ENCODE measurements around the gene NEURL1.

The NEURL1 gene

DNA sequence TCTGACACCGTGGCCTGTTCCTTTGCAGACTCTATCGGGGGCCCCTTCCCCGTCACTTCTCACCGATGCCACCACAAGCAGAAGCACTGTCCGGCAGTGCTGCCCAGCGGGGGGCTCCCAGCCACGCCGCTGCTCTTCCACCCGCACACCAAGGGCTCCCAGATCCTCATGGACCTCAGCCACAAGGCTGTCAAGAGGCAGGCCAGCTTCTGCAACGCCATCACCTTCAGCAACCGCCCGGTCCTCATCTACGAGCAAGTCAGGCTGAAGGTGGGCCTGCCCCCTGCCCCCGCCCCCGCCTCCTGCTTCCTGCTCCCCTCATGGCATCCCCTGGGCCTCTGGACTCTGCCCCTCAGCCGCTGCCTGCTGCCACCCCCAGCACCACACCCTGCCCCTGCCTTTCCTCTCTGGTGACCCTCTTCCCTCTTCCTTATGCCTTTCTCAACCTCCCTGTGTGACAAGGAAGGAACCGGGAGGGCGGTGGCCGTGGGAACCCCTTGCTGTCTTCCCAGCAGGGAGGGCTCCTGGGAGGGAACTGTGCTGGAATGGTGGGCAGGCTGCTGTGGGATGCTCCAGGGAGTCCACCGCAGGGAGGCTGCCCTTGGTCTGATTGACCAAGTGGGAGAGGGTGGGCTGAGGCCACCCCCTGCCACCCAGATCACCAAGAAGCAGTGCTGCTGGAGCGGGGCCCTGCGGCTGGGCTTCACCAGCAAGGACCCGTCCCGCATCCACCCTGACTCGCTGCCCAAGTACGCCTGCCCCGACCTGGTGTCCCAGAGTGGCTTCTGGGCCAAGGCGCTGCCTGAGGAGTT lies 77.5 kb downstream of the NEURL1 start:
- no peak for DNase-seq

GRCh38 chr10:103571656-103571975 lies 78.1 kb downstream of the NEURL1 start:
- no peak for DNase-seq

DNA sequence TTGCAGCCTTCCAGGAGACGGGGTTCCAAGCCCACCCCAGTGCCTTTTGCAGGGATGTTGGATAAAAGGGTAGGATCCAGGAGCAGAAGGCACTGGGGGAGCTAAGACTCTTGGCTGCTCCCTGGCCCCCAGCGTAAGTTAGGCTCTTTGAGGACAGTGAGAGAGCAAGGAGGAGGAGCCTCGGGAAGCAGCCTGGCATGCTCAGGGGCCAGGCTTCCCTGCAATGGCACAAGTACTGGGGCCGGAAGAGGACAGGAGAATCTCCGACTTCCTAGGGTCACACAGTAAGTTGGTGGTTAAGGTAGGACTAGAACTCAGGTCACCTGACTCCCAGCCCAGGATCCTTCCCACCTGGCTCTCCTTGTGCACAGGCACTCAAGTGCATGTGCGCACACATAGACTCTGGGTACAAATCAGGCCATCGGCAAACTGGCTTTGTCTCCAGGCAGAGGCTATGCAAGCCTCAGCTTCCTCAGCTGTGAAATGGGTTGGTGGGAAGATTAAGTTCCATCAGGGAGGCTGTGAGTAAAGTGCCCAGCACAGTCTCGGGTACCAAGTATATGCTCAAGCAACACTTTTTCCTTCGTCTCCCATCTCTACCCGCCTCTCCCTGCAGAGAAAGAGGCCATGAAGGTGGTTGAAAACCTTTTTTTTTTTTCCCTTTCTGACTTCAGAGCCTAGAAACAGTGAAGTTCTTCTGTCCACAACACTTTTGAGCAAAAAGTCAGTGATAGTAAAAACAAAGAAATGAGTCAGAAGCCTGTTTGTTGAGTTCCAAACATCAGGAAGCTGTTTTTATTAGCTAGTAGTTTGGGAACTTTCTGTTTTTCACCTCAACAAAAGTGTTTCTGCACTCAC lies 79.1 kb downstream of the NEURL1 start:
- no peak for DNase-seq

GRCh38 chr10:103573205-103573487 lies 79.6 kb downstream of the NEURL1 start:
- DNase-seq = no peak

DNA sequence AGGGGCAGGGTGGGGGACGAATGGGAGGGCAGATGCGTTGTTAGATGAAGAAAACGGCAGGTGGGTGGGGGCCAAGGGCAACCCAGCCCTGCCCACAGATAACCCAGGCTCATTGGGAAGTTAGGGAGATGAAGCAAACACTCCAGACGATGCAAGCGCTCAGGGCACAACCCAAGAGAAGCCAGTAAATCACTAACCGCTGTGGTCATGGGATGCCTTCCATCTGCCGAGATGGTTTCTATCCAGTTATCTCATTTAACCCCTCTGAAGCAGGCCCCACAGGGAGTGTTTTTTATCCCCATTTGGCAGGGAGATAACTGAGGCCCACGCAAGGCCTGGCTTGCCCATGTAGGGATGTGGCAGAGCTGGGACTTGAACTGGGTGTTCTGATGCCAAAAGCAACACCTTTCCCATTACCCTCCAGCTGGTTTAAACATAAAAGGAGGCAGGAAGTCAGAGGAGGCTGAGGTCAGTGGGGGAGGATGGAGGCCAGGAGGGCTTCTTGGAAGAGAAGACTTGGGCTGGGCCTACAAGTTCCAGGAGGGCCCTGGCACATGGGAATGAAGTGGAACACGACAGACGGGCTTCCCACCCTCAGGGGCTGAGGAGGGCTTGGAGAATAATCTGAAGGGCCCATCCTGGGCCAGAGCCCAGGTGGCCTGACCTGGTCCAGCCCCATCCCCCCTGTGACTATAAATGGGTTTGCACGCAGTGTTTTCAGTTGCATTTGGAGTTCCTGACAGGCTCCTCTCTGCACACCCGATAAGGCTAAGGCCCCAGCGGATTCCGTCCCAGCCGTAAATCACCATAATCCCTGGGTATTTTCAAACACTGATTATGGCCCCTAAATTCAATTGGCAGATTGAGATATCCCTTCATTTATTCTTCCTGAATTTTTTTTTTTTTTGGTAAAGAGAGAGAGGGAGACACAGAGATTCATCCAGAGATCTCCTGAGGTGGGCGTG lies 80.9 kb downstream of the NEURL1 start:
- no peak for DNase-seq

GRCh38 chr10:103575416-103576075 lies 82.0 kb downstream of the NEURL1 start:
- DNase-seq = no peak

- no peak for DNase-seq
These were observed 82.6 kb downstream of the NEURL1 start for GRCh38 chr10:103576076-103576471.

DNA sequence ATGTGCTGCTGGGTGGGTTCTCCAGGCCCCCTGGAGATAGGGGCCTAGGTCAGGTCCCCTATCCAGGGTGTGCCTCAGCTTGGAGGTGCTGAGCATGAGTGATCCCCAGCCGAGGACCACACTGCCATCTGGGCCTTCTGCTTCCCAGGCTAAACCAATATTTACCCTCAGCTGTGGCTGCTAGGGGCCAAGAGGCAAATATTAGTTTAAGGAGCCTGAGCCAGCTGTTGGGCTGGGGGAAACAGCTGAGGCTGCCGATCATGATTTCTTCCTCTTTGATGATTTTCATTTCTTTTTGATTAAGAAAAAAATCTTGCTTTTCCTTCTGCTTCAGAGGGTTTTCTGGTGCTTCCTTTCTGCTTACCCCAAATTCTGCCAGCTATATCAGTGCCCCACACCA lies 83.4 kb downstream of the NEURL1 start:
- no peak for DNase-seq

DNA sequence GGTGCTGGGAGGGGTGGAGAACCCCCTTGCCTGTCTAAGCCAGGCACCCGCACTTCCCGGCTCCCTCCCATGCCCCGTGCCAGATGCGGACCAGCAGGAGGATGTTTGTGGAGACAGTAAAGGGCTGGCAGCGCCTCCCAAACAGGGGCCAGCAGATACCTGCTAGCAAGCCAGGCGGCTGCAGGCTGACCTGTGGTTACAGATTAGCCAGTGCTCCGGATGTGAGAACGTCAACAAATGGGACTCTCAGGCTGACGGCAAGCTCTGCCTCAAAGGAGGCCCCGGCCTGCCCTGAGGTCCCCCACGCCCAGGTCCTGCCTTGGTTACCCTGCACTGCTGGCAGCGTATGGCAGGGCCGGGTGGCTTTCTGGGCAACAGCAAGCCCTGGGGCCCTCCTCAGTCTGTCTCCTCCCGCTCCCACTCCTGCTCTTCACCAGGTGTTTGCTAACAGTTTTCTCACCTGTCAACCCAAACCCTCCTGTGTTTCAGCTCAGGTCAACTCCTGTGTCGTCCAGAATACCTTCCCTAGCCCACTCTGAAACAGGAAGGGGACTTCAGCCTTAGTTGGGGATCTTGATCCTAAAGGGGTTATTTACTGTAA lies 85.4 kb downstream of the NEURL1 start:
- no peak for DNase-seq

- DNase-seq = no peak
These were observed 86.5 kb downstream of the NEURL1 start for GRCh38 chr10:103580011-103580410.

DNA sequence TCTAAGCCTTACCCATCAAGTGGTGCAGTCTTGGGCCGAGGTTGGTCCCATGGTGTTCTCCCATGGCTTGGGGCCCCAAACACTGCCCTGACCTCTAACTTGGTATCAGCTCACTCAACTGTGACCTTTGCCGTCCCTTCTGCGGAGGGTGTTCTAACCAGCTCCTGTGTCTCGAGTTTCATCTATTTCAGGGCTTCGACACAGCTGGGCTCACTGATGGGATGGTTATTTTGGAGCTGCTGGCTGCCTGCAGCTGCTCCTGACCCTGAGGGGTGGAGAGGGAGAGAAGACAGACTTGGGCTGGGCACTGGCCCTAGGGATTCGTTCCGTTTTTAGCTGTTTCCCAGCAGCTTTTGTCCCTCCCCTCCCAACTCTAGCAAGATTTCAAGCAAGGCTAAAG lies 86.9 kb downstream of the NEURL1 start:
- no peak for DNase-seq

- DNase-seq = no peak
These were observed 88.0 kb downstream of the NEURL1 start for GRCh38 chr10:103581499-103581898.

DNA sequence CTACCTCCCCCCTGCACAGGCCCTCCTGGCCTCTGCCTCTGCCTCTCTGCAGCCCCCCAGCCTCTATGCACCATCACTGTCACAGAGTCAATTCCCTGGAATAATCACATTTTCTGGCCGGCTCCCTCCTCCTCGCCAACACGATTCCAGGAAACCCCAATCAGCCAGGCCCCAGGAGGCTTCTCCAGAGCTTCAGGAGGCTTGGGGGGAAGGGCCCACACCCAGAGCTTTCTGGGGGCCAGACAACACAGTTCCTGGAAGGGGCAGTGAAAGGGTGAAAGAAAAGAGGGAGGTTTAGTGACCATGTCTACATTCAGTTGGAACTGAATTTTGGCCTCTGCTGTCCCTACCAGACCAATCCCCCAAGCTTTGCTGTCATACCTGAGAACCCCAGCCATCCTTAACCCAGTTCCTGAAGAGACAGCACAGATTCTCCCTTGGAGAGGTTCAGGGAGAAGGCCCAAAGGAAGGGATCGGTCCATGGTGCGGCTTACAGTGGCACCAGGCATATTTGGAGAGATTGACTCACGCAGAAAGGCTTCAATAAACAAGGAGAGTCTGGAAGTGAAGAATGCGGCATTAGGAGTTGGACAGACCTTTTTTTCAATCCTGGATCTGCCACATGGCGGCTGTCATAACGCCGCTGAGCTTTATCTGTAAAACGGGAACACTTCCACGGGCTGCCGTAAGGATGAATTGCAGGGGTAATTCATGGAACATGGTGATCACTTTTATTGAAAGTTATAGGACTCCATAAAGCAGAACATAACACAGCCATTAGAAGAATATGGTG lies 89.0 kb downstream of the NEURL1 start:
- no peak for DNase-seq

GRCh38 chr10:103583871-103584215 lies 90.3 kb downstream of the NEURL1 start:
- no peak for DNase-seq

DNA sequence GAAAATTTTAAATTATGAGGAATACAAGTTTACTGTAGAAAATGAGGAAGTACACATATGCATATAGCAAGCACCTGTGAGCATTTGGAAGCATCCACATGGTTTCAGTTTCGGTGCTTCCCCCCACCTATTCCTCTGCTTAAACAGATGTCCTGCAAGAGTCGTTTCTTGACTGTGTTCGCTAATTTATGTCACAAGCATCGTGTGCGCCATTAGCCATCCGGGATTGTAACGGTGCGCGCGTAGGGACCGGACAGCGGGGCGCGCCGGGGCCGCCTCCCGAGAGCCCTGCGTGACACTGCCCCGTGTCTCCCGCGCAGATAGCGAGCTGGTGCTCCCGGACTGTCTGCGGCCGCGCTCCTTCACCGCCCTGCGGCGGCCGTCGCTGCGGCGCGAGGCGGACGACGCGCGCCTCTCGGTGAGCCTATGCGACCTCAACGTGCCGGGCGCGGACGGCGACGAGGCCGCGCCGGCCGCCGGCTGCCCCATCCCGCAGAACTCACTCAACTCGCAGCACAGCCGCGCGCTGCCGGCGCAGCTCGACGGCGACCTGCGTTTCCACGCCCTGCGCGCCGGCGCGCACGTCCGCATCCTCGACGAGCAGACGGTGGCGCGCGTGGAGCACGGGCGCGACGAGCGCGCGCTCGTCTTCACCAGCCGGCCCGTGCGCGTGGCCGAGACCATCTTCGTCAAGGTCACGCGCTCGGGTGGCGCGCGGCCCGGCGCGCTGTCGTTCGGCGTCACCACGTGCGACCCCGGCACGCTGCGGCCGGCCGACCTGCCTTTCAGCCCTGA lies 90.9 kb downstream of the NEURL1 start:
- no peak for DNase-seq

DNA sequence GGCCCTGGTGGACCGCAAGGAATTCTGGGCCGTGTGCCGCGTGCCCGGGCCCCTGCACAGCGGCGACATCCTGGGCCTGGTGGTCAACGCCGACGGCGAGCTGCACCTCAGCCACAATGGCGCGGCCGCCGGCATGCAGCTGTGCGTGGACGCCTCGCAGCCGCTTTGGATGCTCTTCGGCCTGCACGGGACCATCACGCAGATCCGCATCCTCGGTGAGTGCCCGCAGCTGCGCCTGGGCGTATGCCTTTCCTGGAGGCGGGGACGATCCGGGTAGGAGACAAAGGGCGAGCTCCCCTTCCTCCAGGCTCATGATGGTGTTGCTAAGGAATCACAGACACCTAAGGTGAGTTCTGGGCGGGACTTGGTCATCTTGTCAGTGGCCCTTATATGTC lies 91.5 kb downstream of the NEURL1 start:
- no peak for DNase-seq

DNA sequence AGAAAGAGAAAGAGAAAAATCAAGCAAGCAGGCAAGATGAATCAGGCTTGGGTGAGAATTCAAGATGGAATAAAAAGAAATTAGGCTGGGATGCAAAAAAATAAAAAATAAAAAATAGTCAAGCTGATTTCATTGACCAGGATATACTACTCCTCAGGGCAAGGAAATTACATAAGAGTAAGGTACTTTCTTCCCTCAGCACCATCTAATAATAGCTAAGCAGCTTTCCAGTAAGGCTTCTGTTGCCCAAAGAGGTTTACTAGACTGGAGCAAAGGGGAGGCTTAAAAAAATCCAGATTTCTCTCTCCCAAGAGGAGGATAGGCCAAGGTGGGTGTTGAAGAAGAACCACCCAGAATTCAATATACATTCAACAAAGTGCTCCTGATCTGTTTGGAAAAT lies 93.6 kb downstream of the NEURL1 start:
- no peak for DNase-seq

- no peak for DNase-seq
These were observed 95.6 kb downstream of the NEURL1 start for GRCh38 chr10:103589074-103589630.

DNA sequence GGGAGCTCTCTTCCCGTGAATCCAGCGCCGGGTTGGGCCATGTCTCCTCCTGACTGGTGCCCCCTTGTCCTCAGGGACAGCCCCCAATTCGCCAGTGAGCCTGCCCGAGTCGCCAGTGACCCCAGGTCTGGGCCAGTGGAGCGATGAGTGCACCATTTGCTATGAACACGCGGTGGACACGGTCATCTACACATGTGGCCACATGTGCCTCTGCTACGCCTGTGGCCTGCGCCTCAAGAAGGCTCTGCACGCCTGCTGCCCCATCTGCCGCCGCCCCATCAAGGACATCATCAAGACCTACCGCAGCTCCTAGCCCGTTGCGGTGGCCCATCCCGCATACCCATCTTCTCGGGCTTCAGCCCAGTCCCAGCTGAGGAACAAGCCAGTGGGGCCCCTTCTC lies 96.6 kb downstream of the NEURL1 start:
- DNase-seq = no peak

DNA sequence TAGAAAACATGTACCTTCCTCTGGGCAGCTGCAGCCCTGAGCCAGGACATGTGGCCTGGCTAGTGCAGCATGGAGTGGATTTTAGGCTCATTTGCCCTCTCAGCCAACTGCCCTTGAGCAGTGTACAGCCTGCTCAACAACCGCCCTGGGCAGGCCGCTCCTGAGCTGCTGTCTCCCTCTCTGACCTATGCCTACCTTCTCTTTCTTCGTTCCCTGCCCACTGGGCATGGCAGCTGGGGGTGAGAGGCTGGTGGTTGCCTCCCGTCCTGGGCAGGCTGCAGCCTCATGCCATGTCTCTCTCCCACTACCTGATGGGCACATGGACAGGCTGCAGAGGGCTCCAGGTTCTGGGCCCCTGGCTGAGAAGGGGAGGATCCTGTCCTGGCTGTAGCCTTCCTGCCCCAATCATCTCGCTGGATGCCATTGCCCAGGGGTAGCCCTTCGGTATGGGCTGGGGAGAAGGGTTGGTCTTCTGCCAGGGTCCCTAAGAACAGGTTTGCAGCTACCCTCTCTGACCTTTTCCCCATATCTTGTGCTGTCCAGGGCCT lies 97.3 kb downstream of the NEURL1 start:
- DNase-seq = no peak
